Medulla oblongata (tissue), 1 donor: ENCODE data around the gene FER.

Experiments
- DNase-seq: peaks from one replicate; pipeline ENCODE4 v3.0.0-alpha.2; 2015; ENCODE audit errors: extremely low spot score

FER gene

DNA sequence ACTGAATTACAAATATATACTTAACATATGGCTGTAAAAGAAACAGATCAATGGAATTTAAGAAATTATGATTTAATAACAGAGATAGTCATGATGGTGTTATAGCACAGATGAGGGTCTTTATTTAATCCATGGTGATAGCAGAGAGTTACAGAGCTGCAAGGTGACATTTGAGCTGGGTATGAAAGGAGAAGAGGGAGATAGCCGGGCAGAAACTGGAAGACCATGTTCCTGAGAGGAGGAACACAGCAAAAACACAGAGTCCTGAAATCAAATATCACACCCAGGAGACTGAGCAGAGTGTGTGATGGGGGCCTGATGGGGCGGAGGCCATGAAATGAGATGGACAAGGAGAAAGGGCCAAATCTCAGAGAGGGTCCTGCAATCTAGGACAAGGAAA lies 498.7 kb downstream of the FER start:
- DNase-seq: no peak
